ENCODE measurements around the gene PIEZO2. TPM values are rescaled to one million over a fixed set of nuclear protein-coding genes. Genes with fewer than 3 reads are reported as not detected.

PIEZO2 gene
- polyA plus RNA-seq, 1 donor (not counting 4 experiments of a cell fraction or from before 2014, with no cell fraction given) = not detected

DNA sequence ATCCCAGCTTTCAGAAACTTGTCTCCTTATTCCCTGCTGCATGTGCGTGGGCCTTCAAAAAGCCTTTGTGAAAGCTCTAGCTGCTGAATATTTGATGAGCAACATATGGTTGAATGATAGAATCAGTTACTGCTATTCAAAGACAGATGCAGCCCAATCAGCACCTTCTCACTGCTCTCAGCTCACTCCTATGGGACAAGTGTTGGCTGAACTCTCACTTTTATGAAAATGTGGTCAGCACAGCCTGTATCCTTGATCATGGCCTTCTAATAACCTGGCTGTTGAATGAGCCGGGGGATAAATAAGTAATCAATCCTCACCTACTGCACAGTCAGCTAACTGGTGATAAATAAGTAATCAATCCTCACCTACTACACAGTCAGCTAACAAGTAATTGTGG, 103.2 kb downstream of the PIEZO2 start:
- dilution Hi-C loops (cut with MboI; ENCODE audit: extremely low pct_ligation_motif_present, low sequenced_read_pairs) = no loop called here

GRCh38 chr18:11043694-11044093, 105.7 kb downstream of the PIEZO2 start:
- Histone ChIP-seq H3K79me2 (ENCODE audit: control insufficient read depth, insufficient read depth, low read length) (no peaks in the 10 kb centered on the region), H3K27me3 (ENCODE audit: control insufficient read depth, extremely low read depth, insufficient read depth, low read length) (no peaks in the 10 kb centered on the region), H3K36me3 (ENCODE audit: control insufficient read depth in 2 of 2, extremely low read depth in 1 of 2, insufficient read depth in 2 of 2, low read length in 2 of 2) (no peaks in the 10 kb centered on the region), H2AFZ (ENCODE audit: control insufficient read depth, low read length) (no peak overlapping the region), H3K27ac (ENCODE audit: control insufficient read depth, insufficient read depth, low read length) (no peak overlapping the region), H3K9ac (ENCODE audit: control insufficient read depth, extremely low read depth, insufficient read depth, low read length) (no peak overlapping the region), H4K20me1 (ENCODE audit: control insufficient read depth, extremely low read depth, insufficient read depth, low read length) (no peaks in the 10 kb centered on the region), H3K9me1 (ENCODE audit: control insufficient read depth, extremely low read depth, insufficient read depth, low read length) (no peaks in the 10 kb centered on the region), H3K4me1 (ENCODE audit: control insufficient read depth, extremely low read depth, insufficient read depth, low read length) (no peaks in the 10 kb centered on the region), H3K4me3 (ENCODE audit: control insufficient read depth in 2 of 3, extremely low read depth in 1 of 3, insufficient read depth in 2 of 3, low read depth in 1 of 3, low read length in 3 of 3) (no peak overlapping the region), H3K9me3 (ENCODE audit: control insufficient read depth, low read depth, low read length) (no peaks in the 10 kb centered on the region), H3K4me2 (ENCODE audit: control insufficient read depth, extremely low read depth, insufficient read depth, low read depth, low read length) (no peak overlapping the region)
- DNase-seq (ENCODE audit: low read depth, low spot score) (no peak), FAIRE-seq (no peak)
- dilution Hi-C loops (cut with MboI; ENCODE audit: extremely low pct_ligation_motif_present, low sequenced_read_pairs) = no loop called here
- no peak for TF ChIP-seq EZH2 (IDR thresholded peaks at IDR 0.05; ENCODE audit: low read length)
- no peak for TF ChIP-seq CTCF (optimal IDR thresholded peaks at IDR 0.05 in 1 of 3, IDR thresholded peaks at IDR 0.05 in 1 of 3, conservative IDR thresholded peaks at IDR 0.05 in 1 of 3; ENCODE audit: extremely low read depth in 1 of 3, insufficient read depth in 2 of 3, low read length in 3 of 3)

More for the DNA sequence above, 103.2 kb downstream of the PIEZO2 start:
- no peaks in the 10 kb centered on the region for H3K79me2 ChIP-seq (ENCODE audit: control insufficient read depth, insufficient read depth, low read length)
- H4K20me1 ChIP-seq (ENCODE audit: control insufficient read depth, extremely low read depth, insufficient read depth, low read length) = no peaks in the 10 kb centered on the region
- FAIRE-seq (no peak), DNase-seq (ENCODE audit: low read depth, low spot score) (no peak)
- no peaks in the 10 kb centered on the region for H3K9me3 ChIP-seq (ENCODE audit: control insufficient read depth, low read depth, low read length)
- H3K27me3 ChIP-seq (ENCODE audit: control insufficient read depth, extremely low read depth, insufficient read depth, low read length) = no peaks in the 10 kb centered on the region
- no peaks in the 10 kb centered on the region for H3K36me3 ChIP-seq (ENCODE audit: control insufficient read depth in 2 of 2, extremely low read depth in 1 of 2, insufficient read depth in 2 of 2, low read length in 2 of 2)
- H3K9me1 ChIP-seq (ENCODE audit: control insufficient read depth, extremely low read depth, insufficient read depth, low read length) = no peaks in the 10 kb centered on the region
- TF ChIP-seq CTCF (optimal IDR thresholded peaks at IDR 0.05 in 1 of 3, IDR thresholded peaks at IDR 0.05 in 1 of 3, conservative IDR thresholded peaks at IDR 0.05 in 1 of 3; ENCODE audit: extremely low read depth in 1 of 3, insufficient read depth in 2 of 3, low read length in 3 of 3) (no peak), EZH2 (IDR thresholded peaks at IDR 0.05; ENCODE audit: low read length) (no peak)
- no peak overlapping the region for H2AFZ ChIP-seq (ENCODE audit: control insufficient read depth, low read length)
- H3K27ac ChIP-seq (ENCODE audit: control insufficient read depth, insufficient read depth, low read length) = no peak overlapping the region
- no peak overlapping the region for H3K4me2 ChIP-seq (ENCODE audit: control insufficient read depth, extremely low read depth, insufficient read depth, low read depth, low read length)
- no peaks in the 10 kb centered on the region for H3K4me1 ChIP-seq (ENCODE audit: control insufficient read depth, extremely low read depth, insufficient read depth, low read length)
- H3K9ac ChIP-seq (ENCODE audit: control insufficient read depth, extremely low read depth, insufficient read depth, low read length) = no peak overlapping the region
- H3K4me3 ChIP-seq (ENCODE audit: control insufficient read depth in 2 of 3, extremely low read depth in 1 of 3, insufficient read depth in 2 of 3, low read depth in 1 of 3, low read length in 3 of 3) = no peak overlapping the region

All from keratinocyte (primary cell).